ENCODE data around the gene MED27. TPM values are rescaled to one million over a fixed set of nuclear protein-coding genes. Genes with fewer than 3 reads are reported as not detected.

The MED27 gene
- total RNA-seq, 2 donors from 2014 or later = 28.3 to 31.8 TPM

- DNase-seq (ENCODE audit: low spot score in 2 of 2) (no peak), ATAC-seq (no peak)
- Mint-ChIP-seq H3K9me3 (no peaks in the 10 kb centered on the region), H3K36me3 (no peaks in the 10 kb centered on the region), H3K27ac (no peak overlapping the region)
Measured at GRCh38 chr9:131915181-131915580, 164.5 kb downstream of the MED27 start.

- Mint-ChIP-seq H3K36me3 (no peaks in the 10 kb centered on the region), H3K27ac (no peak overlapping the region), H3K9me3 (no peaks in the 10 kb centered on the region)
- no peak for ATAC-seq
- DNase-seq (ENCODE audit: low spot score in 2 of 2) = no peak
Measured at GRCh38 chr9:131912671-131913070, 167.0 kb downstream of the MED27 start.

- DNase-seq (ENCODE audit: low spot score in 2 of 2) (no peak), ATAC-seq (no peak)
- no peaks in the 10 kb centered on the region for H3K36me3 Mint-ChIP-seq
- H3K27ac Mint-ChIP-seq = no peak overlapping the region
- H3K9me3 Mint-ChIP-seq = no peaks in the 10 kb centered on the region
Measured at GRCh38 chr9:131912069-131912468, 167.6 kb downstream of the MED27 start.

- no peaks in the 10 kb centered on the region for H3K9me3 Mint-ChIP-seq
- ATAC-seq = no peak
- no peak overlapping the region for H3K27ac Mint-ChIP-seq
Measured at GRCh38 chr9:131910572-131910971, 169.1 kb downstream of the MED27 start.

GRCh38 chr9:131905144-131905543, 174.5 kb downstream of the MED27 start:
- no peak for ATAC-seq
- no peaks in the 10 kb centered on the region for H3K36me3 Mint-ChIP-seq
- no peak for DNase-seq (ENCODE audit: low spot score in 2 of 2)
- H3K9me3 Mint-ChIP-seq = no peaks in the 10 kb centered on the region
- H3K27ac Mint-ChIP-seq = no peak overlapping the region

More at GRCh38 chr9:131910572-131910971, 169.1 kb downstream of the MED27 start:
- H3K36me3 Mint-ChIP-seq = no peaks in the 10 kb centered on the region
- no peak for DNase-seq (ENCODE audit: low spot score in 2 of 2)

- Mint-ChIP-seq H3K27ac (no peak overlapping the region), H3K36me3 (no peaks in the 10 kb centered on the region), H3K9me3 (no peaks in the 10 kb centered on the region)
- no peak for DNase-seq (ENCODE audit: low spot score in 2 of 2)
- no peak for ATAC-seq
Measured at GRCh38 chr9:131899296-131900228, 180.1 kb downstream of the MED27 start.

- H3K9me3 Mint-ChIP-seq = no peaks in the 10 kb centered on the region
- ATAC-seq = no peak
- no peaks in the 10 kb centered on the region for H3K36me3 Mint-ChIP-seq
- no peak overlapping the region for H3K27ac Mint-ChIP-seq
- no peak for DNase-seq (ENCODE audit: low spot score in 2 of 2)
Measured at GRCh38 chr9:131892902-131893500, 186.7 kb downstream of the MED27 start.

- Mint-ChIP-seq H3K9me3 (no peaks in the 10 kb centered on the region), H3K27ac (no peak overlapping the region), H3K36me3 (no peaks in the 10 kb centered on the region)
- DNase-seq (ENCODE audit: low spot score in 2 of 2) (no peak), ATAC-seq (no peak)
Measured at GRCh38 chr9:131892162-131892707, 187.4 kb downstream of the MED27 start.

- no peaks in the 10 kb centered on the region for H3K36me3 Mint-ChIP-seq
- ATAC-seq = no peak
- no peak for DNase-seq (ENCODE audit: low spot score in 2 of 2)
- H3K27ac Mint-ChIP-seq = no peak overlapping the region
- H3K9me3 Mint-ChIP-seq = no peaks in the 10 kb centered on the region
Measured at GRCh38 chr9:131891598-131891997, 188.1 kb downstream of the MED27 start.

GRCh38 chr9:131889437-131890251, 190.0 kb downstream of the MED27 start:
- no peak overlapping the region for H3K27ac Mint-ChIP-seq
- no peaks in the 10 kb centered on the region for H3K36me3 Mint-ChIP-seq
- DNase-seq (ENCODE audit: low spot score in 2 of 2) = no peak
- no peak for ATAC-seq
- H3K9me3 Mint-ChIP-seq = no peaks in the 10 kb centered on the region

GRCh38 chr9:131888923-131889322, 190.7 kb downstream of the MED27 start:
- ATAC-seq = no peak
- H3K36me3 Mint-ChIP-seq = no peaks in the 10 kb centered on the region
- H3K9me3 Mint-ChIP-seq = no peaks in the 10 kb centered on the region
- no peak overlapping the region for H3K27ac Mint-ChIP-seq
- DNase-seq (ENCODE audit: low spot score in 2 of 2) = no peak

- Mint-ChIP-seq H3K36me3 (no peaks in the 10 kb centered on the region), H3K27ac (no peak overlapping the region), H3K9me3 (no peaks in the 10 kb centered on the region)
- DNase-seq (ENCODE audit: low spot score in 2 of 2) (no peak), ATAC-seq (no peak)
Measured at GRCh38 chr9:131887680-131888079, 192.0 kb downstream of the MED27 start.

- no peaks in the 10 kb centered on the region for H3K36me3 Mint-ChIP-seq
- peak overlapping the region in 1 of 2 donors; percentile 1 for H3K27ac Mint-ChIP-seq
- ATAC-seq (no peak), DNase-seq (ENCODE audit: low spot score in 2 of 2) (no peak)
- H3K9me3 Mint-ChIP-seq = no peaks in the 10 kb centered on the region
Measured at GRCh38 chr9:131886826-131887225, 192.8 kb downstream of the MED27 start.

GRCh38 chr9:131885144-131885609, 194.5 kb downstream of the MED27 start:
- ATAC-seq (no peak), DNase-seq (ENCODE audit: low spot score in 2 of 2) (no peak)
- no peaks in the 10 kb centered on the region for H3K9me3 Mint-ChIP-seq
- no peaks in the 10 kb centered on the region for H3K36me3 Mint-ChIP-seq
- peak overlapping the region in 1 of 2 donors; percentile 25 for H3K27ac Mint-ChIP-seq

- Mint-ChIP-seq H3K36me3 (no peaks in the 10 kb centered on the region), H3K27ac (no peak overlapping the region), H3K9me3 (no peaks in the 10 kb centered on the region)
- ATAC-seq (no peak), DNase-seq (ENCODE audit: low spot score in 2 of 2) (no peak)
Measured at GRCh38 chr9:131884222-131884621, 195.4 kb downstream of the MED27 start.

GRCh38 chr9:131880833-131881583, 198.7 kb downstream of the MED27 start:
- ATAC-seq = no peak

More at GRCh38 chr9:131880833-131881583, 198.7 kb downstream of the MED27 start:
- no peak overlapping the region for H3K27ac Mint-ChIP-seq
- DNase-seq (ENCODE audit: low spot score in 2 of 2) = no peak
- no peaks in the 10 kb centered on the region for H3K36me3 Mint-ChIP-seq
- H3K9me3 Mint-ChIP-seq = no peaks in the 10 kb centered on the region

All from activated naive CD4-positive, alpha-beta T cell treated with anti-CD3 and anti-CD28 coated beads, Interleukin-2, amount 50 U/mL, for 72 hours (primary cell).